WERI-Rb-1 (cell line): ENCODE data around the gene TNFRSF19.

ENCODE experiments used
- DNase-seq: peaks from one replicate; pipeline ENCODE4 v3.0.0-alpha.2; 2020
- H3K27ac ChIP-seq: fragments of 250-450 bp; sonication (Bioruptor Pico); 2 replicates; pipeline ENCODE4 v1.5.1; 2020; ENCODE audit warnings: mild to moderate bottlenecking, moderate library complexity
- H3K27me3 ChIP-seq: fragments of 250-450 bp; sonication (Bioruptor Pico); 2 replicates; pipeline ENCODE4 v1.5.1; 2021; ENCODE audit warnings: mild to moderate bottlenecking, low read depth, moderate library complexity; ENCODE audit not compliant: insufficient read depth, severe bottlenecking
- H3K36me3 ChIP-seq: fragments of 250-450 bp; sonication (Bioruptor Pico); 2 replicates; pipeline ENCODE4 v1.5.1; 2020; ENCODE audit warnings: mild to moderate bottlenecking, moderate library complexity
- H3K4me3 ChIP-seq: 2 replicates; pipeline ENCODE4 v1.5.1; 2011; ENCODE audit warnings: low read depth, mild to moderate bottlenecking, control low read depth, low read length
- H3K9me3 ChIP-seq: fragments of 250-450 bp; sonication (Bioruptor Pico); 2 replicates; pipeline ENCODE4 v1.5.1; 2021; ENCODE audit warnings: mild to moderate bottlenecking, moderate library complexity; ENCODE audit not compliant: severe bottlenecking
- CTCF ChIP-seq: IDR thresholded peaks from 2 replicates; pipeline ENCODE4 v1.5.1; 2011; ENCODE audit warnings: low read depth, mild to moderate bottlenecking, control low read depth, inconsistent platforms, low read length

Gene TNFRSF19

DNA sequence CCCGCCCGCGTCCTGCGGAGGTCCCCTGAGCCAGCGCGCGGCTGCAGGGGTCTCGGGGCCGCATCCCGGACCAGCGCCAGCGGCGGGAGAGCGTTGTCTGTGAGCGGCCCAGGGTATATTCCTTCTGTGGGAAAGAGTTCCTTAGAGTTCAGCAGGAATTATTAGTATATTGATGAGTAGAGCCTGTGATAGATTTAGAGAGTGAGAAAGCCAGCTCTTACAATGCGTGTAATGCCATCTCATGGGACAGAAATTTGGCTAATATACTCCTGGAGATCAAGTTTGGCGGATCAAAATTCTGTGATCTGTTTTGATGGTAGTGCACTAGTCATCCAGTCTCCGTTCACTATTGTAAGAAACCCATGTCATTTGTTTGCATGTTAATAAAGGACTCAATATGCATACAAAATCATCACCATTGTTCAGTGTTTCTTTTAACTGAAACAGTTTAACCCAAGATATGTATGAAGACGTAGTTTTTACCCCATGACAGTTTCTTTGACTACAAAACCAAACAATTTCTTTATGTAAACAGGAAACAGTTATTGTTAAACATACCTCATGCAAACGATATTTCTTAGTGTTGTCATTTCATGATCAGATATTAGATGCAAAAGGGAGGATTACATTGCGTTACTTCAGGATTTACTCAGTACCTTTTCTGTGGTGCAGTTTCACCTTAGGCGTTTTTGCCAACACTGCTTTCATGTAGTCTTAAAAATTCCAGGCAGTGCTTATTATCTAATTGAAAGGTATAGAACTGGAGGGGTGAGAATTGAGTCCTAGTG, 9.9 kb downstream of the TNFRSF19 start:
- H3K27ac ChIP-seq = no peak overlapping the region
- no peak for TF ChIP-seq CTCF

DNA sequence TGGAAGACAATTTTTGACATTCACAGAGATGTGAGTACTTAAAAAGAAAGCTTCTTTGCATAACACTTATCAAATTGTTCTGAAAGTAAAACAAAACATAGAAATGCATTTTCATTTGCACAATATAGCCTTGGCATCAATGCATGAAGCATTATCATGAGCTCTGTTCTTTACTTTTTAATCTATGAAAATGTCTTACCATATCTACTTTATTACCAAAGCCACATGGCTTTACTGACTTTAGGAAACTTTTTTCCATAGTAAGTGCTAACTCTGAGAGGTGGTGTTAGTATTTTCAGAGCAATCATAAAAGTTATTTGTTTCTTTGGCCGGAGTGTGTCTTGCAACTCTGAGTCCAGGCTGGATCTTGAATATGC, 10.5 kb downstream of the TNFRSF19 start:
- no peak overlapping the region for H3K4me3 ChIP-seq
- no peak for TF ChIP-seq CTCF

More for the DNA sequence above, 9.9 kb downstream of the TNFRSF19 start:
- Histone ChIP-seq H3K4me3 (peak overlapping the region; percentile 49), H3K9me3 (no peaks in the 10 kb centered on the region), H3K36me3 (no peaks in the 10 kb centered on the region), H3K27me3 (no peaks in the 10 kb centered on the region)
- DNase-seq = no peak

DNA sequence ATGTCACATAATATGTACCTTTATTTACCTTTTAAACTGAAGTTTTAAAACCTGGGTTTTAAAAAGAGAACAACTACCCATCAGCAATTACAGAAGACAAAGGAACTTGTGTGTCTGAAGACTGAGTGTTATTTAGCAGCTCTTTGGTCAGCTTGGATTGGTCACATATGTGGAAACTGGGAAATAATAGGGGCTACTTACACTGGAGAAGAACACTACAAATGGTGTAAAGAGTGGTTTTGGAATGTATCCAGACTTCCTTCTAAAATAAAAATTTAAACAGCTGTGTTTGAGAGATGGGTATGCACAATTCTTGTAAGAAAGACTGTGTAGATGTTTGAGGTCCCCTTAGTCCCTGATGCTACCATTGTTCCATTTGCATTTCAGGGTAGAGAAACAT, 13.3 kb downstream of the TNFRSF19 start:
- Histone ChIP-seq H3K27ac (no peak overlapping the region), H3K4me3 (no peak overlapping the region), H3K9me3 (no peaks in the 10 kb centered on the region), H3K27me3 (no peaks in the 10 kb centered on the region), H3K36me3 (no peaks in the 10 kb centered on the region)
- no peak for TF ChIP-seq CTCF
- DNase-seq = no peak

More for the DNA sequence above, 10.5 kb downstream of the TNFRSF19 start:
- Histone ChIP-seq H3K27me3 (no peaks in the 10 kb centered on the region), H3K36me3 (no peaks in the 10 kb centered on the region), H3K27ac (no peak overlapping the region), H3K9me3 (no peaks in the 10 kb centered on the region)
- DNase-seq = no peak

DNA sequence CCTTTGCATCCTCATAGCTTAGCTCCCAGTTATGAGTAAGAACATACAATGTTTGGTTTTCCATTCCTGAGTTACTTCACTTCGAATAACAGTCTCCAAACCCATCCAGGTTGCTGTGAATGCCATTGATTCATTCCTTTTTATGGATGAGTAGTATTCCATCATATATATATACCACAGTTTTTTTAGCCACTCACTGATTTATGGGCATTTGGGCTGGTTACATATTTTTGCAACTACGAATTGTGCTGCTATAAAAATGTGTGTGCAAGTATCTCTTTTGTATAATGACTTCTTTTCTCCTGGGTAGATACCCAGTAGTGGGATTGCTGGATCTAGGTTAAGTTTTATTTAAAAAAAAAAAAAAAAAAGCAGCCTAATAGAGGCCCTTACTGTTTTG, 14.1 kb downstream of the TNFRSF19 start:
- H3K27ac ChIP-seq = no peak overlapping the region
- H3K4me3 ChIP-seq = no peak overlapping the region
- H3K9me3 ChIP-seq = no peaks in the 10 kb centered on the region
- H3K27me3 ChIP-seq = no peaks in the 10 kb centered on the region
- H3K36me3 ChIP-seq = no peaks in the 10 kb centered on the region
- no peak for DNase-seq
- no peak for TF ChIP-seq CTCF

GRCh38 chr13:23586336-23586735, 16.1 kb downstream of the TNFRSF19 start:
- DNase-seq = no peak
- no peaks in the 10 kb centered on the region for H3K27me3 ChIP-seq
- no peak for TF ChIP-seq CTCF

GRCh38 chr13:23588666-23589065, 18.5 kb downstream of the TNFRSF19 start:
- H3K27me3 ChIP-seq = no peaks in the 10 kb centered on the region
- H3K27ac ChIP-seq = no peak overlapping the region
- no peak for TF ChIP-seq CTCF
- H3K36me3 ChIP-seq = peaks cover 5% of the 10 kb centered on the region
- no peak overlapping the region for H3K4me3 ChIP-seq
- no peak for DNase-seq
- H3K9me3 ChIP-seq = no peaks in the 10 kb centered on the region

More at GRCh38 chr13:23586336-23586735, 16.1 kb downstream of the TNFRSF19 start:
- Histone ChIP-seq H3K36me3 (no peaks in the 10 kb centered on the region), H3K27ac (no peak overlapping the region), H3K4me3 (no peak overlapping the region), H3K9me3 (no peaks in the 10 kb centered on the region)
